Heart right ventricle (tissue), 16 donors: ENCODE data around the gene ATP8B1. TPM values are rescaled to one million over a fixed set of nuclear protein-coding genes. Genes with fewer than 3 reads are reported as not detected.
A peak's percentile ranks its signal among the peaks of the same experiment; 100 is the strongest.

Source experiments
- ATAC-seq, 8 donors: fragments of 200-7000 bp; cut with Tn5 transposase; one replicate each; pipeline ENCODE4 v1.9.1; 2020; ENCODE audit warnings: mild to moderate bottlenecking in 8 of 8, moderate library complexity in 8 of 8, moderate number of reproducible peaks in 1 of 8
- DNase-seq, 2 donors: peaks; one replicate each; pipeline ENCODE4 v3.0.0-alpha.2; 2020
- H3K27ac ChIP-seq, 10 donors: fragments of 200-600 bp; sonication (generic) in 2 of 10; one replicate each; pipeline versions ENCODE4 v1.5.0 to v1.8.0; 2020 to 2022; ENCODE audit warnings: mild to moderate bottlenecking in 3 of 10
- H3K27me3 ChIP-seq, 7 donors: fragments of 200-600 bp; one replicate each; pipeline ENCODE4 v1.8.0; 2021 to 2022; ENCODE audit warnings: mild to moderate bottlenecking in 2 of 7
- H3K36me3 ChIP-seq, 9 donors: fragments of 200-600 bp; sonication (generic) in 1 of 9; one replicate each; pipeline versions ENCODE4 v1.5.0 to v1.8.0; 2020 to 2022; ENCODE audit warnings: mild to moderate bottlenecking in 2 of 9
- H3K4me1 ChIP-seq, 9 donors: fragments of 200-600 bp; sonication (generic) in 1 of 9; one replicate each; pipeline versions ENCODE4 v1.5.0 to v1.8.0; 2020 to 2022; ENCODE audit warnings: mild to moderate bottlenecking in 4 of 9
- H3K4me3 ChIP-seq, 10 donors: fragments of 200-600 bp; sonication (generic) in 2 of 10; one replicate each; pipeline versions ENCODE4 v1.5.0 to v1.8.0; 2020 to 2022; ENCODE audit warnings: mild to moderate bottlenecking in 7 of 10, moderate library complexity in 2 of 10
- H3K9me3 ChIP-seq, 11 donors: fragments of 200-600 bp in 10 of 11; sonication (generic) in 2 of 11; one replicate each; pipeline versions ENCODE4 v1.5.0 to v1.8.0; 2013 to 2022; ENCODE audit warnings: mild to moderate bottlenecking in 2 of 11, control low read depth in 1 of 11, moderate library complexity in 1 of 11
- CTCF ChIP-seq, 9 donors: fragments of 200-600 bp; sonication (generic) in 2 of 9; IDR thresholded peaks; one replicate each; pipeline versions ENCODE4 v1.5.0 to v1.8.0; 2021 to 2022; ENCODE audit warnings: antibody characterized with exemption in 9 of 9, mild to moderate bottlenecking in 5 of 9, moderate library complexity in 1 of 9
- WGBS, 2 donors: extraction: QIAGEN DNeasy Blood & Tissue Kit; methylation state at CpG; one replicate each; pipeline ENCODE4 v1.1.7; 2013; ENCODE audit warnings: inconsistent platforms in 1 of 2; 5-methylcytosine and 5-hydroxymethylcytosine counted together
- intact Hi-C, 10 donors: fragments of 100-400 bp; cut with DNase I; formaldehyde crosslinking; loops; one replicate each; pipeline versions ENCODE4 v1.11.1 to v1.14.2; 2022
- polyA plus RNA-seq, 2 donors: library from polyadenylated mRNA; stranded (reverse); fragments of 200-250 nt; gene quantifications; one replicate each; pipeline ENCODE4 v1.2.3, GENCODE V29; 2013
- total RNA-seq, 10 donors: library from RNA; stranded (reverse); fragmentation: NEBNext Ultra II Directional in 3 of 10; extraction: Animal tissue kit (Norgen Biotek cat#: 25700) in 3 of 10; gene quantifications; one replicate each; pipeline versions ENCODE4 v1.2.1 to v1.2.4, GENCODE V29; 2021 to 2023
- donor health status: Arrhythmogenic right ventricular cardiomyopathy.
- donor health status: ischemic (EF 13 %, LVEDD 7.1; RV severe dilation, severe dysfunction).
- donor health status: healthy with polysubstance abuse.
- donor health status: DM: no; HTN: yes; CAD: no.
- donor health status: DM: no; HTN: no; CAD: no.
- donor health status: ischemic (EF 25% LVEDD 6.9; RV normal size, moderate dysfunction).
- donor health status: ischemic (EF 25% LVEDD 5.7; RV mildly dilated, moderate dysfunction).
- donor health status: healthy.
- donor health status: DM: yes; HTN: yes; CAD: no.
- donor health status: Ischemic cardiomyopathy.
- donor health status: ischemic (EF 35%, LVEDD 5.7; RV mildly dilated, moderate dysfunction).
- donor health status: nonischemic (EF 11% LVEDD 7.7; RV severe dilation, severe dysfunction).
- donor health status: DM: yes; HTN: yes; CAD: no.
- donor health status: PGD.
- donor health status: ischemic (EF 29% LVEDD 5.4; RV normal size, mild dysfunction).
- donor health status: nonischemic (EF 23%, LVEDD 6.1; RV moderate dilation, normal function).

ATP8B1 gene
- total and polyA plus RNA-seq, 12 donors = 2.7 to 16.5 (median 7.2) TPM

GRCh38 chr18:57789759-57790158 is 13.4 kb downstream of the ATP8B1 start:
- Histone ChIP-seq H3K4me1 (peaks cover 18 to 99% (median 68%) of the 10 kb centered on the region in 9 donors), H3K36me3 (no peaks in the 10 kb centered on the region), H3K4me3 (no peak overlapping the region), H3K9me3 (no peaks in the 10 kb centered on the region), H3K27ac (peak overlapping the region in 7 of 10 donors; percentile 42 to 87 (median 85)), H3K27me3 (no peaks in the 10 kb centered on the region)
- intact Hi-C loops = no loop called here
- WGBS, 2 donors = 94 to 95% methylated on average over 4 of the region's 4 CpGs
- TF ChIP-seq CTCF (IDR thresholded peaks at IDR 0.05) = no peak
- no peak for ATAC-seq
- no peak for DNase-seq

GRCh38 chr18:57789090-57789489 is 14.0 kb downstream of the ATP8B1 start:
- peak in 2 of 8 donors; percentile 16 to 32 for ATAC-seq
- WGBS, 2 donors = 14 to 24% methylated on average over 6 of the region's 6 CpGs
- no peak for DNase-seq
- Histone ChIP-seq H3K9me3 (no peaks in the 10 kb centered on the region), H3K27ac (peak overlapping the region; percentile 42 to 87 (median 82)), H3K4me3 (no peak overlapping the region), H3K36me3 (no peaks in the 10 kb centered on the region), H3K4me1 (peaks cover 18 to 100% (median 72%) of the 10 kb centered on the region in 9 donors), H3K27me3 (no peaks in the 10 kb centered on the region)
- intact Hi-C loops = no loop called here
- no peak for TF ChIP-seq CTCF (IDR thresholded peaks at IDR 0.05)

- Histone ChIP-seq H3K27ac (peak overlapping the region in 9 of 10 donors; percentile 29 to 87 (median 81)), H3K4me3 (no peak overlapping the region), H3K9me3 (no peaks in the 10 kb centered on the region), H3K4me1 (peaks cover 12 to 97% (median 67%) of the 10 kb centered on the region in 9 donors), H3K36me3 (no peaks in the 10 kb centered on the region), H3K27me3 (no peaks in the 10 kb centered on the region)
- intact Hi-C loops = no loop called here
- peak in 3 of 8 donors; percentile 42 to 52 (median 51) for ATAC-seq
- no peak for DNase-seq
- no peak for TF ChIP-seq CTCF (IDR thresholded peaks at IDR 0.05)
- 71 to 84% methylated on average over 11 of the region's 11 CpGs for WGBS, 2 donors
Measured at GRCh38 chr18:57787068-57787685, 15.9 kb downstream of the ATP8B1 start.

- no peak for TF ChIP-seq CTCF (IDR thresholded peaks at IDR 0.05)
- Histone ChIP-seq H3K9me3 (no peaks in the 10 kb centered on the region), H3K36me3 (no peaks in the 10 kb centered on the region), H3K27ac (peak overlapping the region in 3 of 10 donors; percentile 0 to 86 (median 84)), H3K27me3 (no peaks in the 10 kb centered on the region), H3K4me1 (peaks cover 12 to 97% (median 67%) of the 10 kb centered on the region in 9 donors), H3K4me3 (no peak overlapping the region)
- ATAC-seq = no peak
- WGBS, 2 donors = 94 to 95% methylated on average over 8 of the region's 8 CpGs
- no peak for DNase-seq
- intact Hi-C loops = no loop called here
Measured at GRCh38 chr18:57785751-57786437, 17.2 kb downstream of the ATP8B1 start.
